GM18870 (cell line): ENCODE results near the gene EFCAB6.

ENCODE experiments used
- ATAC-seq: cut with Tn5 transposase; IDR thresholded peaks from one replicate; pipeline ENCODE4 v1.9.1; 2021; ENCODE audit warnings: moderate library complexity; ENCODE audit not compliant: unreplicated experiment

EFCAB6 gene

GRCh38 chr22:43642319-43643206 is 169.5 kb downstream of the EFCAB6 start:
- ATAC-seq: no peak

GRCh38 chr22:43639228-43639948 is 172.7 kb downstream of the EFCAB6 start:
- ATAC-seq: no peak

GRCh38 chr22:43637275-43638260 is 174.5 kb downstream of the EFCAB6 start:
- no peak for ATAC-seq

- ATAC-seq: no peak
These were observed 176.0 kb downstream of the EFCAB6 start for GRCh38 chr22:43636086-43636485.

GRCh38 chr22:43635101-43635500 is 177.0 kb downstream of the EFCAB6 start:
- ATAC-seq: no peak

GRCh38 chr22:43634316-43634715 is 177.8 kb downstream of the EFCAB6 start:
- ATAC-seq: no peak

- no peak for ATAC-seq
These were observed 178.3 kb downstream of the EFCAB6 start for GRCh38 chr22:43633631-43634285.

- no peak for ATAC-seq
These were observed 180.3 kb downstream of the EFCAB6 start for GRCh38 chr22:43631846-43632245.

GRCh38 chr22:43631201-43631600 is 180.9 kb downstream of the EFCAB6 start:
- ATAC-seq: no peak

GRCh38 chr22:43630451-43630850 is 181.7 kb downstream of the EFCAB6 start:
- ATAC-seq: no peak

GRCh38 chr22:43628250-43628649 is 183.9 kb downstream of the EFCAB6 start:
- no peak for ATAC-seq

- no peak for ATAC-seq
These were observed 184.5 kb downstream of the EFCAB6 start for GRCh38 chr22:43627485-43628213.

GRCh38 chr22:43625242-43625641 is 186.9 kb downstream of the EFCAB6 start:
- ATAC-seq: no peak

- ATAC-seq: no peak
These were observed 187.7 kb downstream of the EFCAB6 start for GRCh38 chr22:43624144-43624998.

GRCh38 chr22:43622886-43623285 is 189.2 kb downstream of the EFCAB6 start:
- ATAC-seq: no peak

- no peak for ATAC-seq
These were observed 191.9 kb downstream of the EFCAB6 start for GRCh38 chr22:43620197-43620596.

GRCh38 chr22:43618517-43618916 is 193.6 kb downstream of the EFCAB6 start:
- no peak for ATAC-seq

GRCh38 chr22:43616645-43617044 is 195.5 kb downstream of the EFCAB6 start:
- no peak for ATAC-seq

- no peak for ATAC-seq
These were observed 211.8 kb downstream of the EFCAB6 start for GRCh38 chr22:43600265-43600664.
